Stimulated activated CD4-positive, alpha-beta T cell treated with anti-CD3 and anti-CD28 coated beads, Interleukin-1b, Interleukin-23, amount 100 ng/mL, for 1 hour (primary cell): ENCODE results near the gene ZNF224.
"Not testable (repeated sequence)": the region's sequence is repeated elsewhere in the genome, so short reads cannot be mapped to it uniquely, and the experiment has no call there.

Source experiments
- DNase-seq, 2 donors: peaks; one replicate each; pipeline ENCODE4 v3.0.0-alpha.2; 2020; ENCODE audit warnings: low read depth in 2 of 2

ZNF224 gene

GRCh38 chr19:44093931-44094765 is at the start of gene ZNF224:
TSS of gene ZNF224 (plus strand) at chr19:44094361. CDS start at chr19:44097874, 3,513 bp downstream.
- peak; percentile 47 to 60 for DNase-seq

GRCh38 chr19:44050740-44051649 is 43.2 kb upstream of the ZNF224 start:
- no peak for DNase-seq

- peak in 1 of 2 donors; percentile 51 for DNase-seq
These were observed 42.3 kb upstream of the ZNF224 start, which contains the start of gene ZNF223 for GRCh38 chr19:44051650-44052402. TSS of gene ZNF223 (plus strand) at chr19:44052036. CDS start at chr19:44055177, 3,141 bp downstream.

DNA sequence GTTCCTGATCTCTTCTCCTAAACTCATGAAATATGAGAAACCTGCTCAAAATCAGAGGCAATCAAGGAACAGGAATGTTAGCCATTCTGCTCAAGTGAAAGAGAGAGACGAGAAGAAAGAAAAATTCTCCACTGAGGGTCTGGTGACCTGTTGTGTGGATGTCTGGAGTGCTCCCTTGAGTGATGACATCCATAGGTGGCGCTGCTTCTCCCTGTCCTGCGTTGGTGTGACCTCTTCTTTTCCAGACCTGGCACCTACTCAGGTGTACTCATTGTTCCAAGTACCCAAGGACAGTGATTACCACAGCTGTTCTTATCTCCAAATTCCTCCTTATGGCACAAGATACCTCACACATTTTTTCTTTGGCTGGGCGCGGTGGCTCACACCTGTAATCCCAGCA is 38.3 kb upstream of the ZNF224 start:
- no peak for DNase-seq

DNA sequence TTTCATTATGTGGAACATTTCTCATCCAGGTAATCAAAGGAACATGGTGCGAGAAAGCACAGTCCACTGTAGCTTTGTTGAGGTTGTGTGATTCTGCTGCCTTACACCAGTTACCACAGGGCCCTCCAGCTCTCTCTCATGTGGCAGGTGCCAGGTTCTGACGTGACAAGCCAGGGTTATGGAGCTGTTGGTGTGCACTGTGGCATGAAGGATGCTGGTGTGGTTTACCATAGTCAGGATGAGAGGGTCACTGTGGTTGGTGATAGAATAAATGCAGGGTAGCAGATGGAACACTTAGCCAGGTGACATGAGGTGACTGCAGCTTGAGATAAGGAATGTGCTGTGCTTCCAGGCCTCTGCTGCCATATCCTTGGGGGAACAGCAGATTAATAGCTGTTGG is 34.9 kb upstream of the ZNF224 start:
- DNase-seq, result no peak

GRCh38 chr19:44061038-44061437 is 33.1 kb upstream of the ZNF224 start:
- DNase-seq, result no peak

GRCh38 chr19:44066305-44066704 is 27.9 kb upstream of the ZNF224 start:
- DNase-seq, result no peak

DNA sequence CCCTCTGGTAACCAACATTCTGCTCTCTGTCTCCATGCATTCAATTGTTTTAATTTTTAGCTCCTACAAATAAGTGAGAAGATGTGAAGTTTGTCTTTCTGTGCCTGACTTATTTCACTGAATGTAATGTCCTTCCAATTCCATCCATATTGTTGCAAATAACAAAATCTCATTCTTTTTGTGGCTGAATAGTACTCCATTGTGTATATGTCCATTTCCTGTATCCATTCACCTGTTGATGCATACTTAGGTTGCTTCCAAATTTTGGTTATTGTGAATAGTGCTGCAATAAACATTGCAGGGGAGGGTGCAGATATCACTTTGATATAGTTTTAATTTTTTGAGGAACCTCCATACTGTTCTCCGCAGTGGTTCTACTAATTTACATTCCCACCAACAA is 24.7 kb upstream of the ZNF224 start:
- DNase-seq, result no peak

DNA sequence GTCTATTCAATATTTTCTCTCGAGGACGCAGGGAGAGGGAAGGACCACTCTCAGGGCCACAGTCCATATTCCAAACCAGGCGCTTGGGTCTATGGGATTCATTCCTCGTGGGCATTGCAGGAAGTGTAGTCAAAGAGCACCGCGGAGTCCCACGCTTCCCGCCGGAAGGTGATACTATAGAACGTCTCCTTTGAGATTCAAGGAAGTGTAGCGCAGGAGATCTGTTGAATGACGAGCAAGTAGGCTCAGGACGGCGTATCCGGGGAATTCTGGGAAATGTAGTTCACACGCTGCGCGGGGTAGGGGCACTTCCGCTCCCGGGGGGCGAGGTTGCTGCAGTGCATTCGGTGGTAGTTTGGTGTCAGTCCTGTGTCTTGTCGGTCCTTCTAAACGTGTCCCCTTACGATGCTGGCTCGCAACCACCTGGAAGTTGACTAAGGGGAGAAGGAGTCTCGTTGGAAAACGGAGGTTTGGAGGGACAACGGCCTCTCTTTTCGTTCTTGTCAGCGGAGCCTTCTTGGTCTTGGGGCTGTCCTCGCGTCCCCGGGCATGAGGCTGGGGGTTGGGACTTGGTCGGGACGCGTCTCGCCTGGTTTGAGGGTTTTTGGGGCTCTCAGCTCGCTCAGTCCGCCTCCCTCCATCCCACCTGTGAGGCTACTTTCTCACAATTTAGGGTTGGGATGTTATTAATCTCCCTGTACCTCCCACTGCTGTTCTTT is 22.2 kb upstream of the ZNF224 start, which contains the start of gene ZNF284:
TSS of gene ZNF284 (plus strand) at position 336 of the 719 bp plus-strand sequence. CDS start 4,231 bp downstream, outside the sequence.
- peak; percentile 57 to 60 for DNase-seq

GRCh38 chr19:44072543-44073401 is 21.4 kb upstream of the ZNF224 start:
- no peak for DNase-seq

DNA sequence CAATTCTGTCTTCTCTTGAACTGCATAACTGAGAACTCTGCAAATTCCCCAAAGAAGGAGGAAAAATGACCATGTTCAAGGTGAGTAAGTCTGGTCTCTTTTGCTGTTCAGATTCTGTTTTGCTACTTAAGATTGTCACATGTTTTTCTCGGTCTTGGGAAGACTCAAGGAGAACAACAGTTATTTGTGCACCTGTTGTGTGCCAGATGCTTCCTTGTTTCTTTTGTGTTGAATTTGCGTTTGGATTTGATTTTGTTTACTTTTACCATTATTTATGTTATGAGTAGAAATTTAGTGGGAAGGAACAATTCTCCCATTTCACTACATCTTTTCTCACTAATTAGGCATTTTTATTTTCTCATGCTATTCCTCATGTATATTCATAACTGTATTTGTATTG is 17.8 kb upstream of the ZNF224 start:
- no peak for DNase-seq

- DNase-seq, result no peak
These were observed 2.1 kb upstream of the ZNF224 start for GRCh38 chr19:44092108-44092507.

DNA sequence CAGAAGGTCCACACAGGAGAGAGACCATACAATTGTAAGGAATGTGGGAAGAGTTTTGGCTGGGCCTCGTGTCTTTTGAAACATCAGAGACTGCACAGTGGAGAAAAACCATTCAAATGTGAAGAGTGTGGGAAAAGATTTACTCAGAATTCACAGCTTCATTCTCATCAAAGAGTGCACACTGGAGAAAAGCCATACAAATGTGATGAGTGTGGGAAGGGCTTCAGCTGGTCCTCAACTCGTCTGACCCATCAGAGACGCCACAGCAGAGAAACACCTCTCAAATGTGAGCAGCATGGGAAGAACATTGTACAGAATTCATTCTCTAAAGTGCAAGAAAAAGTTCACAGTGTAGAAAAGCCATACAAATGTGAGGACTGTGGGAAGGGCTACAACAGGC is 13.6 kb downstream of the ZNF224 start:
- DNase-seq, result no peak

DNA sequence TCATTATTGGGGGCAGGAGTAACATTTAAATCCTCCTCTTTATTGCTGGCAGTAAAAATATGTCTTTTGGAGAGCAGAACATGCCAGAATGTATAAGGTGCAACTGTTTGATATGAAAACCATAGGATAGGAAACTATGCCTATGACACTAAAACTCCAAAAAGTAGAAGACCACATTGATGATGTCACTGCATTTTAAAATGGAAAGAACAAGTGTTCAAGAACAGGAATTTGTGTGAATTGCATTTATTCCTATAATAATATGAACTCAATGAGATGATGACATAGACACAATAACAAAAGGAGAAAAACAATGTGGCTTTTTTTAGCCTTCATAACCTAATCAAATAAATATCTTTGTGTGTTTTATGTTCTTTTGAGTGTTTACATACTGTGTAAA is 15.3 kb downstream of the ZNF224 start:
- no peak for DNase-seq

DNA sequence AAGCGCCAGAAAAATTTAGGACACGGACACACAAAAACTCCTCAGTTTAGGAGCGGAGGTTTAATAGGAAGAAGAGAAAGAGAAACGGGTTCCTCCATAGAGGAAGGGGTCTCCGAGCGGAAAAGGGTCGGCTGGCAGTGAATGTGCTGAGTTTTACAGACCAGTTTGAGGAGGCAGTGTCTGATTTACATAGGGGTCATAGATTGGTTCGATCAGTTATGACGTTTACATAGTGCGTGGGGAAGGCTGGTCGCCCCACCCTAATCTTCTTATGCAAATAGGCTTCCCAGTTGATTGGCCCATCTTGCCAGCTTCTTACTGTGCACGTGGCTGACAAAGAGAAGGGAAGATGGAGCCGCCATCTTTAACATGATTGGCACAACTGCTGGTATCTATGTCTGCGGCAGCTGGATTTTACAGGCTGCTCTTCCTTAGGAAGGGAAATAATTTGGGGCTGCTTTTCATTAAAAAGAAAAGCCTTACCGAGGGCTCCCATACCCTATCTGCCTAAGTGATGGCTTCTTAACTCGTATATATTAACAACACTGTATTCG is 17.8 kb downstream of the ZNF224 start:
- no peak for DNase-seq

- DNase-seq, result no peak
These were observed 18.6 kb downstream of the ZNF224 start for GRCh38 chr19:44112802-44113137.

DNA sequence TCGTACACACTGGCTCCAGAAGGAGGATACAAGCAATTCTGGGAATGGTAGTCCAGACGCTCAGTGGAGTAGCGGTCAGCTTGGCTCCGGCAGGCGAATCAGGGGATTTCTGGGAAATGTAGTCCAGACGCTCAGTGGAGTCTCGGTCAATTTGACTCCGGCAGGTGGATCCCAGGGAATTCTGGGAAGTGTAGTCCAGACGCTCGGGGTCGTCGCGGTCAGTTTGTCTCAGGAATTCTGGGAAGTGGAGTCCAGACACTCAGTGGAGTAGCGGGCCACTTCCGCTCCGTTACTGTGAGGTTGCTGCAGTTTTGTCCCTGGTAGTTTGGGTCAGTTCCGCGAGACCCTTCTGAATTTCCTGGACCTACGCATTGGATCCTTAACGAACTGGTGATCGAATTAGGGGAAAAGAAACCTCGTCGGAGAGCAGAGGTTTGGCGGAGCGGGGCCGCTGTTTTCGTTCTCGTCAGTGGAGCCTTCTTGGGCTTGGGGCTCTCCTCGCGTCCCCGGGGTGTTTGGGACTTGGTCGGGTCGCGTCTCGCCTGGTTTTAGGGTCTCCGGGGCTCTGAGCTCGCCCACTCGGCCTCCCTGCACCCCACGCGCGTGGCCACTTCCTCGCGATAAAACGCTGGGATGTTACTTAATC is 19.1 kb downstream of the ZNF224 start, which contains the start of gene ZNF225:
TSS of gene ZNF225 (plus strand) at position 262 of the 646 bp plus-strand sequence. CDS start 2,429 bp downstream, outside the sequence.
- peak; percentile 56 to 59 for DNase-seq

GRCh38 chr19:44113784-44114390 is 19.7 kb downstream of the ZNF224 start:
- DNase-seq, result no peak

DNA sequence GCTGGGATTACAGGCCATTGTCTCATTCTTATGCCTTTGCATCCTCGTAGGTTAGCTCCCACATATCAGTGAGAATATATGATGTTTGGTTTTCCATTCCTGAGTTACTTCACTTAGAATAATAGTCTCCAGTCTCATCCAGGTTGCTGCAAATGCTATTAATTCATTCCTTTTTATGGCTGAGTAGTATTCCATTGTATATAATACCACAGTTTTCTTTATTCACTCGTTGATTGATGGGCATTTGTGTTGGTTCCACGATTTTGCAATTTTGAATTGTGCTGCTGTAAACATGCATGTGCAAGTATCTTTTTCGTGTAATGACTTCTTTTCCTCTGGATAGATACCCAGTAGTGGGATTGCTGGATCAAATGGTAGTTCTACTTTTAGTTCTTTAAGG is 27.0 kb downstream of the ZNF224 start:
- DNase-seq, result not testable (repeated sequence)
